ENCODE data around the gene SRC. TPM values are rescaled to one million over a fixed set of nuclear protein-coding genes. Genes with fewer than 3 reads are reported as not detected.

Gene SRC
- total and polyA plus RNA-seq, 2 of the 8 experiments (the other 6 are each of a cell fraction or from before 2014, with no cell fraction given), result 27.6 to 28.8 TPM

DNA sequence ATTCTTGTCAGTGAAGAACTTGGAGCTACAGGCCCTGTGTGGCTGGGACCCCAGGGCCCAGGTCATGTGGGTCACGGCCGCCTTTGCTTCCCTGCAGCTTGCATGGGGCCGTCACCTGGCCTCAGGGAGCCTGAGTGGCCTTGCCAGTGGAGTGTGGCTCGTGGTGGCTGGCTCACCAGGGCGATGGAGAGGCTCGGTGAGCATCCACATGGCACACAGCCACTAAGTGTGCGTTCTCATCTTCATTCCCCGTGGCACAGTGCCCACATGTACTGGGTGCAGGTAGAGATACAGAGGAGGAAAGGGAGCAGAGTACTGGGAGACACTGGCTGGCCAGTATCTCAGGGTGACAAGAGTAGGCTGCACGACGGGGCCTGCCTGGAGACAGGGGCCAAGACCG, 35.0 kb upstream of the SRC start:
- ChIA-PET CTCF (ENCODE audit: partially characterized antibody) (interaction anchor here (1.4 kb wide), 1 partner anchor 8 kb away, joined by 4 read pairs; no protein-coding TSS in a partner anchor), POLR2A (ENCODE audit: partially characterized antibody) (no interaction called here)
- no peaks in the 10 kb centered on the region for H4K20me1 ChIP-seq (replicated peaks in 1 of 2; ENCODE audit: control insufficient read depth in 1 of 2, insufficient read depth in 2 of 2, low read length in 2 of 2)

More for the DNA sequence above, 35.0 kb upstream of the SRC start:
- Histone ChIP-seq H4K91ac (replicated peaks; ENCODE audit: insufficient read length, low read length) (peak overlapping the region; percentile 22), H3K56ac (replicated peaks; ENCODE audit: insufficient read length, low read depth, low read length) (no peak overlapping the region), H3K23ac (ENCODE audit: insufficient read length) (no peak overlapping the region), H4K5ac (ENCODE audit: insufficient read length, low read depth, low read length) (no peak overlapping the region), H3K4ac (replicated peaks; ENCODE audit: insufficient read length, low read depth, low read length) (no peak overlapping the region), H3K79me1 (ENCODE audit: low read depth, low read length) (peaks cover 12% of the 10 kb centered on the region), H3K14ac (ENCODE audit: insufficient read length) (no peak overlapping the region), H3K4me2 (ENCODE audit: insufficient read depth in 1 of 2, low read depth in 2 of 2, low read length in 2 of 2) (no peak overlapping the region), H3K23me2 (ENCODE audit: low read depth, low read length) (no peaks in the 10 kb centered on the region), H2BK20ac (ENCODE audit: low read length) (no peak overlapping the region), H2BK12ac (ENCODE audit: low read depth, low read length) (no peak overlapping the region), H3K4me3 (ENCODE audit: extremely low read depth in 1 of 4, insufficient read depth in 2 of 4, low read depth in 3 of 4, low read length in 4 of 4) (no peak overlapping the region), H4K8ac (ENCODE audit: extremely low read depth, insufficient read depth, low read length) (peak overlapping the region; percentile 3; the same call in 1 of the 2 replicates), H2AK5ac (ENCODE audit: low read depth, low read length) (no peak overlapping the region), H2BK120ac (replicated peaks; ENCODE audit: low read depth, low read length) (no peak overlapping the region), H3K36me3 (ENCODE audit: control insufficient read depth in 2 of 4, insufficient read depth in 4 of 4, low read length in 3 of 4) (peaks cover 0 to 8% (median 1%) of the 10 kb centered on the region in 4 experiments; a peak in 2 of 8 replicates), H3K79me2 (ENCODE audit: control insufficient read depth in 1 of 2, insufficient read depth in 2 of 2, low read length in 2 of 2) (0 out of 4 replicates have a peak, but pooled peaks cover 0 to 3% of the 10 kb centered on the region in 2 experiments), H3K27ac (ENCODE audit: low read depth, low read length) (no peak overlapping the region), H2BK15ac (ENCODE audit: low read length) (0 out of 2 replicates have a peak overlapping the region, but pooled peaks have one; percentile 46), H3K9me3 (ENCODE audit: insufficient read depth in 2 of 2, low read depth in 1 of 2, low read length in 1 of 2) (no peaks in the 10 kb centered on the region), H3K27me3 (replicated peaks in 1 of 4; ENCODE audit: control insufficient read depth in 3 of 4, extremely low read depth in 1 of 4, insufficient read depth in 3 of 4, low read length in 3 of 4) (no peaks in the 10 kb centered on the region), H3K9ac (replicated peaks in 1 of 4; ENCODE audit: extremely low read depth in 1 of 4, low read depth in 3 of 4, low read length in 3 of 4) (no peak overlapping the region), H2BK5ac (ENCODE audit: low read depth, low read length) (no peak overlapping the region), H3K18ac (ENCODE audit: extremely low read depth, low read length) (peak overlapping the region; percentile 60), H2AFZ (ENCODE audit: low read length) (no peak overlapping the region), H3K4me1 (replicated peaks in 1 of 4; ENCODE audit: control insufficient read depth in 3 of 4, insufficient read depth in 4 of 4, low read length in 3 of 4) (peaks cover 0 to 6% (median 0%) of the 10 kb centered on the region in 4 experiments; a peak in 2 of 7 replicates)
- DNase-seq (ENCODE audit: low read depth in 1 of 2, low spot score in 2 of 2), result no peak
- TF ChIP-seq GABPA (IDR thresholded peaks at IDR 0.05; ENCODE audit: borderline replicate concordance, insufficient read depth, low read length) (no peak), HDAC6 (IDR thresholded peaks at IDR 0.05; ENCODE audit: low read depth, low read length) (no peak), ASH2L (IDR thresholded peaks at IDR 0.05; ENCODE audit: low read length) (no peak), CEBPB (IDR thresholded peaks at IDR 0.05; ENCODE audit: low read depth, low read length) (no peak), SUZ12 (IDR thresholded peaks at IDR 0.05; ENCODE audit: low read length) (no peak), TAF7 (optimal IDR thresholded peaks at IDR 0.05; ENCODE audit: borderline replicate concordance, low read depth, low read length) (no peak), SP4 (IDR thresholded peaks at IDR 0.05; ENCODE audit: low read length) (no peak)
- WGBS, 2 experiments (ENCODE audit: extremely low coverage in 1 of 2, insufficient coverage in 1 of 2, insufficient read length in 1 of 2, insufficient replicate concordance in 2 of 2, low coverage in 1 of 2, low lambda C conversion rate in 2 of 2, missing lambda C conversion rate in 1 of 2), result 90% methylated on average over 11 of the region's 11 CpGs; no CpG with 5 or more reads in 1 of the 2 experiments
- no peak for FAIRE-seq

Data from H1 (cell line).